Superior temporal gyrus (tissue), 1 donor: ENCODE measurements around the gene GSS.

Experiments
- DNase-seq: peaks from one replicate; pipeline ENCODE4 v3.0.0-alpha.2; 2016; ENCODE audit errors: extremely low spot score

The GSS gene

GRCh38 chr20:34993941-34994508 is 38.4 kb upstream of the GSS start:
- no peak for DNase-seq

- no peak for DNase-seq
Measured at GRCh38 chr20:34992751-34993417, 37.3 kb upstream of the GSS start.

GRCh38 chr20:34990661-34991214 is 35.1 kb upstream of the GSS start:
- DNase-seq, result no peak

GRCh38 chr20:34990231-34990630 is 34.6 kb upstream of the GSS start:
- DNase-seq, result no peak

- no peak for DNase-seq
Measured at GRCh38 chr20:34989670-34990069, 34.1 kb upstream of the GSS start.

GRCh38 chr20:34989118-34989517 is 33.5 kb upstream of the GSS start:
- DNase-seq, result no peak

- DNase-seq, result peak; percentile 33
Measured at GRCh38 chr20:34988191-34988540, 32.6 kb upstream of the GSS start.

GRCh38 chr20:34987288-34988190 is 31.9 kb upstream of the GSS start:
- DNase-seq, result no peak

- DNase-seq, result no peak
Measured at GRCh38 chr20:34986311-34987287, 31.0 kb upstream of the GSS start.

- DNase-seq, result no peak
Measured at GRCh38 chr20:34985461-34986310, 30.1 kb upstream of the GSS start.

GRCh38 chr20:34984756-34985261 is 29.2 kb upstream of the GSS start:
- no peak for DNase-seq

GRCh38 chr20:34983995-34984735 is 28.6 kb upstream of the GSS start:
- no peak for DNase-seq

- no peak for DNase-seq
Measured at GRCh38 chr20:34983089-34983820, 27.6 kb upstream of the GSS start.

- no peak for DNase-seq
Measured at GRCh38 chr20:34982270-34983088, 26.9 kb upstream of the GSS start.

- no peak for DNase-seq
Measured at GRCh38 chr20:34980543-34981233, 25.1 kb upstream of the GSS start.

- DNase-seq, result no peak
Measured at GRCh38 chr20:34979366-34980153, 24.0 kb upstream of the GSS start.
